NT2/D1 (cell line): Measurements from ENCODE around the gene GOLGA6A.

Experiments used
- DNase-seq: peaks from one replicate; pipeline ENCODE4 v3.0.0-alpha.2; 2011; ENCODE audit warnings: low read depth, low spot score
- H3K27me3 ChIP-seq: 2 replicates; pipeline ENCODE4 v1.6.0; 2011; ENCODE audit warnings: mild to moderate bottlenecking; ENCODE audit not compliant: insufficient read length, insufficient read depth
- H3K36me3 ChIP-seq: 2 replicates; pipeline ENCODE4 v1.6.1; 2011; ENCODE audit warnings: mild to moderate bottlenecking, low read length, mixed read lengths; ENCODE audit not compliant: insufficient read depth, insufficient read length
- H3K4me1 ChIP-seq: 2 replicates; pipeline ENCODE4 v1.5.1; 2011; ENCODE audit not compliant: insufficient read depth, insufficient read length
- H3K4me3 ChIP-seq: 2 replicates; pipeline ENCODE4 v1.5.1; 2011; ENCODE audit warnings: low read depth; ENCODE audit not compliant: insufficient read length
- H3K9ac ChIP-seq: 2 replicates; pipeline ENCODE4 v1.6.0; 2011; ENCODE audit warnings: low read depth; ENCODE audit not compliant: insufficient read length
- H3K9me3 ChIP-seq: 2 replicates; pipeline ENCODE4 v1.5.1; 2011; ENCODE audit warnings: mild to moderate bottlenecking, low read length; ENCODE audit not compliant: insufficient read depth
- SUZ12 ChIP-seq: IDR thresholded peaks from 2 replicates; pipeline ENCODE4 v1.6.1; 2011; ENCODE audit not compliant: insufficient read length, insufficient read depth; ENCODE audit errors: extremely low read depth
- YY1 ChIP-seq: IDR thresholded peaks from 2 replicates; pipeline ENCODE4 v1.6.1; 2011; ENCODE audit not compliant: insufficient read length, insufficient read depth
- ZNF274 ChIP-seq: IDR thresholded peaks from 2 replicates; pipeline ENCODE4 v1.6.1; 2011; ENCODE audit warnings: mild to moderate bottlenecking, low read depth, low read length

Gene GOLGA6A

DNA sequence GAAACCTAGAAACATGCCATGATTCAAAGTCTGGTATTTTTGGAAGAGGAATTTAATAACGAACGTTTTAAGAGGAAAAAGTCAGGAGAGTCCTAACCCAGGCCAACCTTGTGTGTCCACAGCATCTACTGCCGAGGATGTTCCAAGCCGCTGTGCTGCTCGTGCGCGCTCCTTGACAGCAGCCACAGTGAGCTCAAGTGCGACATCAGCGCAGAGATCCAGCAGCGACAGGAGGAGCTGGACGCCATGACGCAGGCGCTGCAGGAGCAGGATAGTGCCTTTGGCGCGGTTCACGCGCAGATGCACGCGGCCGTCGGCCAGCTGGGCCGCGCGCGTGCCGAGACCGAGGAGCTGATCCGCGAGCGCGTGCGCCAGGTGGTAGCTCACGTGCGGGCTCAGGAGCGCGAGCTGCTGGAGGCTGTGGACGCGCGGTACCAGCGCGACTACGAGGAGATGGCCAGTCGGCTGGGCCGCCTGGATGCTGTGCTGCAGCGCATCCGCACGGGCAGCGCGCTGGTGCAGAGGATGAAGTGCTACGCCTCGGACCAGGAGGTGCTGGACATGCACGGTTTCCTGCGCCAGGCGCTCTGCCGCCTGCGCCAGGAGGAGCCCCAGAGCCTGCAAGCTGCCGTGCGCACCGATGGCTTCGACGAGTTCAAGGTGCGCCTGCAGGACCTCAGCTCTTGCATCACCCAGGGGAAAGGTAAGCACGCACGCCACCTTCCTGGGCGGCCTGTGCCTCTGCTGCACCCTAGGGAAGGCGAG is 59.5 kb downstream of the GOLGA6A start:
- no peak for TF ChIP-seq SUZ12
- TF ChIP-seq YY1: no peak
- TF ChIP-seq ZNF274: no peak
- H3K4me3 ChIP-seq: no peak overlapping the region
- no peaks in the 10 kb centered on the region for H3K27me3 ChIP-seq
- no peak overlapping the region for H3K9ac ChIP-seq
- DNase-seq: no peak
- peaks cover 65% of the 10 kb centered on the region for H3K36me3 ChIP-seq
- peaks cover 2% of the 10 kb centered on the region for H3K4me1 ChIP-seq
- H3K9me3 ChIP-seq: no peaks in the 10 kb centered on the region
